ENCODE results near the gene ATXN7L1.

DNA sequence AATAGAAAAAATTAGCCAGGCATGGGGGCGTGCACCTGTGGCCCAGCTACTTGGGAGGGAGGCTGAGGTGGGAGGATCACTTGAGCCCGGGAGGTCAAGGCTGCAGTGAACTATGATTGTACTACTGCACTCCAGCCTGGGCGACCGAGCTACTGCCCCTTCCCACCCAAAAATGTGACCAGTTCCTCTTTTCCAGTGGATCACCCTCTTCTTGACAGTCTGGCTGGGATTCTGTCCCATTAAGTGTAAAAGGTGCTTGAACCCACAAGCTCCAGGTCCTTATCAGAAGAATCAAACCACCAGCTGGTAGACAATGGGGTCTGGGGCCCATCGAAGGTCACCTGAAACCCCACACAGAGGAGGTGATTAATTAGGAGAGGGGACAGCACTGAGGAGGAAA lies 14.1 kb downstream of the ATXN7L1 start:
- TF ChIP-seq, protein P1, sequence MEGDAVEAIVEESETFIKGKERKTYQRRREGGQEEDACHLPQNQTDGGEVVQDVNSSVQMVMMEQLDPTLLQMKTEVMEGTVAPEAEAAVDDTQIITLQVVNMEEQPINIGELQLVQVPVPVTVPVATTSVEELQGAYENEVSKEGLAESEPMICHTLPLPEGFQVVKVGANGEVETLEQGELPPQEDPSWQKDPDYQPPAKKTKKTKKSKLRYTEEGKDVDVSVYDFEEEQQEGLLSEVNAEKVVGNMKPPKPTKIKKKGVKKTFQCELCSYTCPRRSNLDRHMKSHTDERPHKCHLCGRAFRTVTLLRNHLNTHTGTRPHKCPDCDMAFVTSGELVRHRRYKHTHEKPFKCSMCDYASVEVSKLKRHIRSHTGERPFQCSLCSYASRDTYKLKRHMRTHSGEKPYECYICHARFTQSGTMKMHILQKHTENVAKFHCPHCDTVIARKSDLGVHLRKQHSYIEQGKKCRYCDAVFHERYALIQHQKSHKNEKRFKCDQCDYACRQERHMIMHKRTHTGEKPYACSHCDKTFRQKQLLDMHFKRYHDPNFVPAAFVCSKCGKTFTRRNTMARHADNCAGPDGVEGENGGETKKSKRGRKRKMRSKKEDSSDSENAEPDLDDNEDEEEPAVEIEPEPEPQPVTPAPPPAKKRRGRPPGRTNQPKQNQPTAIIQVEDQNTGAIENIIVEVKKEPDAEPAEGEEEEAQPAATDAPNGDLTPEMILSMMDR (conservative IDR thresholded peaks at IDR 0.05; ENCODE audit: low read depth, low read length): no peak
- TF ChIP-seq RCOR1 (IDR thresholded peaks at IDR 0.05; ENCODE audit: insufficient replicate concordance, low read length): no peak
- TF ChIP-seq POLR2A (IDR thresholded peaks at IDR 0.05; ENCODE audit: low read depth, low read length): no peak
- TF ChIP-seq FOS (IDR thresholded peaks at IDR 0.05; ENCODE audit: low read depth, low read length): no peak
- no peak for TF ChIP-seq CEBPB (IDR thresholded peaks at IDR 0.05; ENCODE audit: low read depth, low read length)

All from IMR-90 (cell line).